WI38 (cell line): ENCODE results near the gene HIBADH.

Experiments used
- H3K4me3 ChIP-seq: 2 replicates; pipeline ENCODE4 v1.5.1; 2011; ENCODE audit warnings: low read depth, mild to moderate bottlenecking, control low read depth, low read length
- TF ChIP-seq, protein P1 (sequence below): IDR thresholded peaks from 2 replicates; pipeline ENCODE4 v1.5.1; 2012; ENCODE audit warnings: low read depth, mild to moderate bottlenecking, control low read depth, low read length

Gene HIBADH

DNA sequence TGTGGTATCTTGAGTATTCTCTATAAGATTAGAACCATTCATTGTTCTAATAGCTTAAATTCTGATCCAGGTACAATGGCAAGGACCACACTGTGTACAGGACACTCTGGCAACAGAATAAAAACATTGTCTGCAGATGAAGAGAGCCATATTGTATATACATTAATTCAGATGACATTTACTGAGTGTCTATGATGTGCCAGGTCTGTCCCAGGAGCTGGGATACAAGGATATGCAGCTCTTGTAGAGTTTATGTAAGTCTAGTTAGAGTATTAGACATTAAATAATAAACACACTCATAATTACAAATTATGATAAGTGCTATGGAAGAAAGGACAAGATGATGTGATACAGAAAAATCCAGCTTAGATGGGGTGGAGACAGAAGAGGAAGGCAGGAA is 184.1 kb downstream of the HIBADH start:
- TF ChIP-seq, protein P1, sequence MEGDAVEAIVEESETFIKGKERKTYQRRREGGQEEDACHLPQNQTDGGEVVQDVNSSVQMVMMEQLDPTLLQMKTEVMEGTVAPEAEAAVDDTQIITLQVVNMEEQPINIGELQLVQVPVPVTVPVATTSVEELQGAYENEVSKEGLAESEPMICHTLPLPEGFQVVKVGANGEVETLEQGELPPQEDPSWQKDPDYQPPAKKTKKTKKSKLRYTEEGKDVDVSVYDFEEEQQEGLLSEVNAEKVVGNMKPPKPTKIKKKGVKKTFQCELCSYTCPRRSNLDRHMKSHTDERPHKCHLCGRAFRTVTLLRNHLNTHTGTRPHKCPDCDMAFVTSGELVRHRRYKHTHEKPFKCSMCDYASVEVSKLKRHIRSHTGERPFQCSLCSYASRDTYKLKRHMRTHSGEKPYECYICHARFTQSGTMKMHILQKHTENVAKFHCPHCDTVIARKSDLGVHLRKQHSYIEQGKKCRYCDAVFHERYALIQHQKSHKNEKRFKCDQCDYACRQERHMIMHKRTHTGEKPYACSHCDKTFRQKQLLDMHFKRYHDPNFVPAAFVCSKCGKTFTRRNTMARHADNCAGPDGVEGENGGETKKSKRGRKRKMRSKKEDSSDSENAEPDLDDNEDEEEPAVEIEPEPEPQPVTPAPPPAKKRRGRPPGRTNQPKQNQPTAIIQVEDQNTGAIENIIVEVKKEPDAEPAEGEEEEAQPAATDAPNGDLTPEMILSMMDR, result no peak
- no peak overlapping the region for H3K4me3 ChIP-seq

DNA sequence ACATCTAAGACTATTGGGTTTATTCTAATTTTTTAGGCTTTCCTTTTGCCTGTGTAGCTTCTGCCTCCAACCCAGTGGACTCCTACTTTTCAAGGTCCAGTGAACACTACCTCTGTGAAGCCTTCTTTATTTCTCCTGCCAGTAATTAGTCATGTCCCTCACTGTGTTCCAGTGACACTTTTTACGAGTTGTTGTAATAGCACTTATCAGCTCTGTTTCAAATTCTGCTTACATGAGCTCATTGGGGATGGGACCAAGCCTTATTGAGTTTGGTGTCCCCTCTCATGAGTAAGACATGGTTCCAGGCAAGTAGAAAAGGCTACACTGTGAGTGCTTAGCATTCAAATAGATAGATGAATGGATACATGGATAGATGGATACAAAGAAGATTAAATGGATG is 184.6 kb downstream of the HIBADH start:
- TF ChIP-seq, protein P1, result no peak

DNA sequence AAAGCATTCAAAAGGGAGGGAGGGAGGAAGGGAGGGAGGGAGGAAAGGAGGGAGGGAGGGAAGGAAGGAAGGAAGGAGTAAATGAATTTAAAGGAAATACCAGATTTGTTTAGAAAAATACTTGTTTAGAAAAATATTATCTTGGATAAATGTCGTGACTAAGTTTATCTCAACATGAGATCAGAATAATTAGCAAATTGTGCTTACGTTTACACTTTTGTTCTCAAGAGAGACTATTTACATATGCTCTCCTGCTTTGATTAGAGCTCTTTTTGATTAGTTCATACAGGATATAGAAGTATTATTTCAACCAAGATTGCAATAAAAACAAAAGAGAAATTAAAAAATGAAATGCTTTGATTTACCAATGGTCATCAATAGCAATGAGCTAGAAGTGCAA is 186.2 kb downstream of the HIBADH start:
- no peak overlapping the region for H3K4me3 ChIP-seq
- TF ChIP-seq, protein P1, result no peak

More for the DNA sequence above, 184.6 kb downstream of the HIBADH start:
- no peak overlapping the region for H3K4me3 ChIP-seq
